Smooth muscle cell (in vitro differentiated cells): ENCODE results near the gene IGSF3. TPM values are rescaled to one million over a fixed set of nuclear protein-coding genes. Genes with fewer than 3 reads are reported as not detected.

Experiments
- DNase-seq: peaks from one replicate; lab custom pipeline; 2025; ENCODE audit not compliant: unreplicated experiment; lab: John Stamatoyannopoulos, UW
- H2AFZ ChIP-seq: fragments of 200-600 bp; sonication (generic); 2 replicates; pipeline ENCODE4 v1.6.0; 2016; ENCODE audit warnings: antibody characterized with exemption, low read depth, mild to moderate bottlenecking
- H3F3A ChIP-seq: fragments of 200-600 bp; sonication (generic); 2 replicates; pipeline ENCODE4 v1.6.0; 2017; ENCODE audit warnings: antibody characterized with exemption, low read depth
- H3K27ac ChIP-seq: fragments of 200-600 bp; sonication (generic); 2 replicates; pipeline ENCODE4 v1.5.1; 2016; ENCODE audit warnings: low read depth, mild to moderate bottlenecking
- H3K27me3 ChIP-seq: fragments of 200-600 bp; sonication (generic); 2 replicates; pipeline ENCODE4 v1.6.1; 2016; ENCODE audit warnings: low read depth, mild to moderate bottlenecking
- H3K36me3 ChIP-seq: fragments of 200-600 bp; sonication (generic); 2 replicates; pipeline ENCODE4 v1.5.1; 2016; ENCODE audit warnings: low read depth
- H3K4me1 ChIP-seq: fragments of 200-600 bp; sonication (generic); 2 replicates; pipeline ENCODE4 v1.5.1; 2016; ENCODE audit warnings: low read depth
- H3K4me2 ChIP-seq: fragments of 200-600 bp; sonication (generic); 2 replicates; pipeline ENCODE4 v1.6.0; 2016; ENCODE audit warnings: mild to moderate bottlenecking
- H3K4me3 ChIP-seq: fragments of 200-600 bp; sonication (generic); 2 replicates; pipeline ENCODE4 v1.5.1; 2016; ENCODE audit warnings: mild to moderate bottlenecking
- H3K79me2 ChIP-seq: fragments of 200-600 bp; sonication (generic); 2 replicates; pipeline ENCODE4 v1.6.0; 2016; ENCODE audit warnings: low read depth, mild to moderate bottlenecking
- H3K9ac ChIP-seq: fragments of 200-600 bp; sonication (generic); 2 replicates; pipeline ENCODE4 v1.6.0; 2016; ENCODE audit warnings: low read depth
- H3K9me3 ChIP-seq: fragments of 200-600 bp; sonication (generic); replicated peaks from 2 replicates; pipeline ENCODE4 v1.5.1; 2016; ENCODE audit warnings: low read depth
- H4K20me1 ChIP-seq: fragments of 200-600 bp; sonication (generic); 2 replicates; pipeline ENCODE4 v1.6.0; 2016; ENCODE audit warnings: low read depth
- WGBS: methylation state at CpG from one replicate; pipeline ENCODE4 v1.1.7; 2016; ENCODE audit warnings: low lambda C conversion rate; 5-methylcytosine and 5-hydroxymethylcytosine counted together
- polyA plus RNA-seq: library from polyadenylated mRNA; unstranded; fragments of >200 nt; fragmentation: Nextera tagmentation; extraction: Ambion mirVana; gene quantifications from 2 replicates; pipeline ENCODE4 v1.2.1, GENCODE V29; 2016
- total RNA-seq: library from RNA; depleted of rRNA; stranded (reverse); fragments of >200 nt; gene quantifications from 2 replicates; pipeline ENCODE4 v1.2.3, GENCODE V29; 2014
- TF ChIP-seq, protein P1 (sequence below): fragments of 200-600 bp; sonication (generic); IDR thresholded peaks from 2 replicates; pipeline ENCODE4 v1.5.1; 2017; ENCODE audit warnings: borderline replicate concordance, mild to moderate bottlenecking, antibody characterized with exemption; ENCODE audit not compliant: insufficient read depth, poor library complexity, severe bottlenecking

The IGSF3 gene
- total and polyA plus RNA-seq, 2 experiments from 2014 or later, result 11.9 to 28.4 TPM

DNA sequence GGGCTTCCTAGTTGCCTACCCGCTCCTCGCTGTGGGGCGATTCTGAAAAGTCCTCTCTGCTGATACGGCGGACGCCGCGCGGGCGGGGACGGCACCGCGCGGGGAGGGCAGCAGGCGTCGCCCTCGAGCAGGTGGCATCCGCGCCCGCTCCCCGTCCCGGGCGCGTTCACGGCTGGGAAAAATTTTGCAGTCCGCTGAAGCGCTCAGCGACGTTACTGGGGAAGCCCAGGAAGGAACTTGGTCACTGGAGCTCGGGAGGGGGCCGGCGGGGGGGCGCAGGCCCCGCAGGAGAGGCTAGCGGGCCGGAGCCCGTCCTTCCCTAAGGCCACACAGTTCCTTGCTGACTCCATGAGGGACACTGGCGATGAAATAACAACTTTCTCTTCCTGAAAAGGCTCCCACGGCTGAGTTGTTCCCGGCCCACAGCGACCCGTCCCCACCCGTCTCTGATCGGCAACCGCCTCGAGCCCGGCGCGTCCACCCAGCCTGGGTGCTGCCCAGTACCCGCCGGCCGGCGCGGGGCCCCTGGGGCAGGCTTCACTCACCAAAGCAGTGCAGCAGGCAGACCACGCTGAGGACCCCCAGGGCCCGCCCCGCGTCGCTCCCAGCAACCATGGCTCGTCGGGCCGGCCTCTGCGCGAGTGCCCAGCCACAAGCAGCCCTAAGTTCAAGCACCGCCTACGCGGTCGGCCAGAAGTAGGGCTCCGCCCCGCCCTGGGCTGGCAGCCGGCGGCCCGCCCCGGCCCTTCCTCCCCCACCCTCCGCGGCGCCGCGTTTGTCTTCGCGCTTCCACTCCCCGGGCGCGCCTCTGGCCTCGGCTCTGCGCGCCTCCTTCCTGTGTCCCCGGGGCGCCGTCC lies 96.9 kb downstream of the IGSF3 start, which contains the start of gene CD58:
Gene CD58 (minus strand): TSS at position 669 of the 857 bp plus-strand sequence. CDS start 54 bp downstream, at position 615.
- DNase-seq, result peak; percentile 80
- H3K4me2 ChIP-seq, result peak within 1 kb of the TSS; percentile 89
- peak within 1 kb of the TSS; percentile 85 for H3K9ac ChIP-seq

DNA sequence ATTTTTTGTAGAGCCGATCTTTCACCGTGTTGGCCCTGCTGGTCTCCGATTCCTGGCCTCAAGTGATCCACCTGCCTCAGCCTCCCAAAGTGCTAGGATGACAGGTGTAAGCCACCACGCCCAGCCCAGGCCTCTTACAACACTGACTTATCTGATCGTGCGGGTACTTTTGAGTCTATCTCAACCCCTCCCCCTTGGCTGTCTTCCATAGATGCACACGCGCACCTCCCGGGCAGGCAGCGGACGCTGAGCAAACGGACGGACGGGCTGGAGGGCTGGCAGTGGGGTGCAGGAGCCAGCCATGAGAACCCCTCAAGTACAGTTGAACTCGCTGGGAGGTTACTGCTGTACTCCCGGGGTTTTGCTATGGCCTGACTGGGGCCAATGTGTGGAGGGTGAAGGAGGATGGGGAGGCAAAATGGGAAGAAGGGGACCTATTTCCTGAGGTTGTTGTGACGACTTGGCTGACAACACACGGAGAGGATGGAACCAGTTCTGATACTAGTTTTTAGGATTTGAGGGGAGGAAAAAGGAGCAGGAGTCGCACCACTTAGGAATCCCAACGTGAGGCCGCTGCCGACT lies 97.7 kb downstream of the IGSF3 start:
- Histone ChIP-seq H4K20me1 (peaks cover 23% of the 10 kb centered on the region), H3K4me2 (peak overlapping the region; percentile 89), H3K27ac (no peak overlapping the region), H3F3A (peaks cover 9% of the 10 kb centered on the region), H3K9ac (no peak overlapping the region), H3K36me3 (no peaks in the 10 kb centered on the region), H2AFZ (peak overlapping the region; percentile 84), H3K4me1 (peaks cover 7% of the 10 kb centered on the region), H3K27me3 (no peaks in the 10 kb centered on the region), H3K9me3 (no peaks in the 10 kb centered on the region), H3K79me2 (peaks cover 15% of the 10 kb centered on the region), H3K4me3 (peak overlapping the region; percentile 90)
- TF ChIP-seq, protein P1, sequence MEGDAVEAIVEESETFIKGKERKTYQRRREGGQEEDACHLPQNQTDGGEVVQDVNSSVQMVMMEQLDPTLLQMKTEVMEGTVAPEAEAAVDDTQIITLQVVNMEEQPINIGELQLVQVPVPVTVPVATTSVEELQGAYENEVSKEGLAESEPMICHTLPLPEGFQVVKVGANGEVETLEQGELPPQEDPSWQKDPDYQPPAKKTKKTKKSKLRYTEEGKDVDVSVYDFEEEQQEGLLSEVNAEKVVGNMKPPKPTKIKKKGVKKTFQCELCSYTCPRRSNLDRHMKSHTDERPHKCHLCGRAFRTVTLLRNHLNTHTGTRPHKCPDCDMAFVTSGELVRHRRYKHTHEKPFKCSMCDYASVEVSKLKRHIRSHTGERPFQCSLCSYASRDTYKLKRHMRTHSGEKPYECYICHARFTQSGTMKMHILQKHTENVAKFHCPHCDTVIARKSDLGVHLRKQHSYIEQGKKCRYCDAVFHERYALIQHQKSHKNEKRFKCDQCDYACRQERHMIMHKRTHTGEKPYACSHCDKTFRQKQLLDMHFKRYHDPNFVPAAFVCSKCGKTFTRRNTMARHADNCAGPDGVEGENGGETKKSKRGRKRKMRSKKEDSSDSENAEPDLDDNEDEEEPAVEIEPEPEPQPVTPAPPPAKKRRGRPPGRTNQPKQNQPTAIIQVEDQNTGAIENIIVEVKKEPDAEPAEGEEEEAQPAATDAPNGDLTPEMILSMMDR, result no peak
- 58% methylated on average over 22 of the region's 22 CpGs for WGBS
- DNase-seq, result no peak

More for the DNA sequence above, 96.9 kb downstream of the IGSF3 start, which contains the start of gene CD58:
- Histone ChIP-seq H3K9me3 (no peaks in the 10 kb centered on the region), H4K20me1 (peaks cover 23% of the 10 kb centered on the region), H3K79me2 (peaks cover 9% of the 10 kb centered on the region), H3F3A (peaks cover 9% of the 10 kb centered on the region), H3K27ac (peak within 1 kb of the TSS; percentile 81), H3K4me1 (peaks cover 12% of the 10 kb centered on the region), H3K4me3 (peak within 1 kb of the TSS; percentile 90), H3K36me3 (no peaks in the 10 kb centered on the region), H2AFZ (peak within 1 kb of the TSS; percentile 84), H3K27me3 (no peaks in the 10 kb centered on the region)
- WGBS, result under 1% methylated on average over 66 of the region's 90 CpGs
- TF ChIP-seq, protein P1, result peak; percentile 64

DNA sequence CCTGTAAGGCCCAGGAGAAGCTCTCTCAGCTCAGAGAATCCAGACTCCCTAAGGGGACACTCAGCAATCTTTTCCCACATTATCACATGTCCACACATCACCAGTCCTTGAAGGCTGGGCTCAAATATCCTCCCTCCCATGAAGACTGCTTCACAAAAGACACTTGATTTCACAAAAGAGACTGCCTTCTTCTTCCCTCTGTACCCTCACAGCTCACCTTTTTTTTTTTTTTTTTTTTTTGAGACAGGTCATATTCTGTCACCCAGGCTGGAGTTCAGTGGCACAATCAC lies 98.2 kb downstream of the IGSF3 start:
- DNase-seq, result no peak
- no peak overlapping the region for H3K4me3 ChIP-seq
- no peaks in the 10 kb centered on the region for H3K9me3 ChIP-seq
- H3K27me3 ChIP-seq, result no peaks in the 10 kb centered on the region
- peaks cover 23% of the 10 kb centered on the region for H4K20me1 ChIP-seq
- no peak overlapping the region for H3K4me2 ChIP-seq
- TF ChIP-seq, protein P1, result no peak
- peaks cover 9% of the 10 kb centered on the region for H3F3A ChIP-seq
- no peak overlapping the region for H2AFZ ChIP-seq
- peaks cover 20% of the 10 kb centered on the region for H3K79me2 ChIP-seq
- H3K27ac ChIP-seq, result no peak overlapping the region
- H3K36me3 ChIP-seq, result no peaks in the 10 kb centered on the region
- H3K9ac ChIP-seq, result no peak overlapping the region
- H3K4me1 ChIP-seq, result peaks cover 5% of the 10 kb centered on the region
